Right atrium auricular region (tissue), 2 donors: Measurements from ENCODE around the gene CMTM8. TPM values are rescaled to one million over a fixed set of nuclear protein-coding genes. Genes with fewer than 3 reads are reported as not detected.

Experiments
- DNase-seq: peaks from one replicate; pipeline ENCODE4 v3.0.0-alpha.2; 2019; ENCODE audit warnings: low spot score
- H3K27ac ChIP-seq, 2 donors: fragments of 200-600 bp; sonication (generic); 1 replicate in 1 of 2; 2 replicates in 1 of 2; pipeline ENCODE4 v1.5.1; 2016 to 2019
- H3K27me3 ChIP-seq, 2 donors: fragments of 200-600 bp; sonication (generic); one replicate each; pipeline versions ENCODE4 v1.5.1 to v1.6.0; 2017 to 2019
- H3K36me3 ChIP-seq: fragments of 200-600 bp; sonication (generic); one replicate; pipeline ENCODE4 v1.5.1; 2016
- H3K4me1 ChIP-seq, 2 donors: fragments of 200-600 bp; sonication (generic); one replicate each; pipeline versions ENCODE4 v1.5.1 to v1.6.0; 2017 to 2019
- H3K4me3 ChIP-seq, 2 donors: fragments of 200-600 bp; sonication (generic); 1 replicate in 1 of 2; 2 replicates in 1 of 2; pipeline ENCODE4 v1.5.1; 2017 to 2019; ENCODE audit warnings: mild to moderate bottlenecking in 1 of 2, moderate library complexity in 1 of 2
- H3K9me3 ChIP-seq, 2 donors: fragments of 200-600 bp; sonication (generic); one replicate each; pipeline ENCODE4 v1.5.1; 2019
- CTCF ChIP-seq, 2 donors: fragments of 200-600 bp; sonication (generic); IDR thresholded peaks; one replicate each; pipeline ENCODE4 v1.5.1; 2019; ENCODE audit warnings: antibody characterized with exemption in 2 of 2
- total RNA-seq, 2 donors: library from RNA; depleted of rRNA; stranded (reverse); fragments of >200 nt; gene quantifications; one replicate each; pipeline ENCODE4 v1.1.0, GENCODE V29; 2016

CMTM8 gene
- total RNA-seq, 2 donors from 2014 or later: 3.1 to 7.1 TPM

- H3K9me3 ChIP-seq: no peaks in the 10 kb centered on the region
- peaks cover 0 to 20% of the 10 kb centered on the region in 2 donors for H3K4me1 ChIP-seq
- H3K4me3 ChIP-seq: no peak overlapping the region
- no peaks in the 10 kb centered on the region for H3K36me3 ChIP-seq
- no peak overlapping the region for H3K27ac ChIP-seq
- no peak for TF ChIP-seq CTCF (IDR thresholded peaks at IDR 0.05)
- no peaks in the 10 kb centered on the region for H3K27me3 ChIP-seq
- DNase-seq: no peak
Observed at GRCh38 chr3:32323604-32324003, 85.1 kb downstream of the CMTM8 start.

DNA sequence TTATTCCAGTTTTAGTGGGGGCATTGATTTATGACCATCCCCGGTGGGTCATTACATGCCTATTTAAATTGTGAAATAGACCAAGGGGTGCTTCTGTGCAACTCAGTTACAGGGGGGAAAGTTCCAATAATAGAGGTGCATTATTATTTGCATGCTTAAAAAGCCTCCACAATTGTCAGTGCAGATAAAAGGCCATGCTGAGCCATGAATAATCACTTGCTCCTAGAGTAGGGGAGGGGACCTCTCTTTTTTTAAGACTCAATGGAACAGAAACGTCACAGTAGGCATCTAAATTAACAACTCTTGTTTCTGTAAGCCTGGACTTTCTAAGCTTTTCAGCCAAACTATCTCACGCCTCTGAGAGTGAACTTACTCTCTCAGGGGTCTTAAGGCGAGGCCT, 86.7 kb downstream of the CMTM8 start:
- H3K9me3 ChIP-seq: no peaks in the 10 kb centered on the region

GRCh38 chr3:32325927-32326326, 87.4 kb downstream of the CMTM8 start:
- Histone ChIP-seq H3K4me1 (peaks cover 0 to 12% of the 10 kb centered on the region in 2 donors), H3K27me3 (no peaks in the 10 kb centered on the region), H3K27ac (no peak overlapping the region), H3K36me3 (no peaks in the 10 kb centered on the region), H3K9me3 (no peaks in the 10 kb centered on the region), H3K4me3 (no peak overlapping the region)
- DNase-seq: no peak
- no peak for TF ChIP-seq CTCF (IDR thresholded peaks at IDR 0.05)

More for the DNA sequence above, 86.7 kb downstream of the CMTM8 start:
- Histone ChIP-seq H3K27ac (no peak overlapping the region), H3K4me1 (peaks cover 0 to 19% of the 10 kb centered on the region in 2 donors), H3K27me3 (no peaks in the 10 kb centered on the region), H3K36me3 (no peaks in the 10 kb centered on the region), H3K4me3 (no peak overlapping the region)
- DNase-seq: no peak
- TF ChIP-seq CTCF (IDR thresholded peaks at IDR 0.05): no peak

DNA sequence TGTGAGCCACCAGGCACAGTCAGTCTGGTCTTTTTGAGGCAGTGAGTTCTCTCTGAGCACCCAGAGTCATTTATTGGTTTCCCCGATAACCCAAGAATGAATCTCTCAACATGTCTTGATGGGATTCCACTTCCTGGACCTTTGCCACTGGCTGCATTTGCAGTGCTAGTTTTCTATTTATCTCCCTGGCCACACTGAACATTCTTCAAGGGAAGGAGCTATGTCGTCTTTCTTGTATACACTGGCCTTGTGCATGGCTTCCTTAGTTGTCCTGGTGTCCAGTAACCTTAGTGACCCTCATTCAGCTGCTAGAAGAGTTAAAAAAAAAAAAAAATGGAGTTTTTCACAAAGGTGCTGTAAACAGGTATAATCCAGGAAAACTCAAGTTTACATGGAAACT, 88.3 kb downstream of the CMTM8 start:
- H3K36me3 ChIP-seq: no peaks in the 10 kb centered on the region
- DNase-seq: no peak
- H3K27me3 ChIP-seq: no peaks in the 10 kb centered on the region
- H3K27ac ChIP-seq: no peak overlapping the region
- no peaks in the 10 kb centered on the region for H3K9me3 ChIP-seq
- H3K4me3 ChIP-seq: no peak overlapping the region
- TF ChIP-seq CTCF (IDR thresholded peaks at IDR 0.05): no peak
- H3K4me1 ChIP-seq: peaks cover 0 to 4% of the 10 kb centered on the region in 2 donors

GRCh38 chr3:32334675-32335074, 96.2 kb downstream of the CMTM8 start:
- peak in 1 of 2 donors; percentile 19 for TF ChIP-seq CTCF (IDR thresholded peaks at IDR 0.05)
- H3K4me1 ChIP-seq: no peaks in the 10 kb centered on the region
- H3K36me3 ChIP-seq: no peaks in the 10 kb centered on the region
- no peak overlapping the region for H3K27ac ChIP-seq
- no peaks in the 10 kb centered on the region for H3K9me3 ChIP-seq
- no peak overlapping the region for H3K4me3 ChIP-seq
- no peaks in the 10 kb centered on the region for H3K27me3 ChIP-seq
- no peak for DNase-seq

- Histone ChIP-seq H3K4me1 (no peaks in the 10 kb centered on the region), H3K36me3 (no peaks in the 10 kb centered on the region), H3K4me3 (no peak overlapping the region), H3K27ac (no peak overlapping the region), H3K27me3 (no peaks in the 10 kb centered on the region), H3K9me3 (no peaks in the 10 kb centered on the region)
- no peak for TF ChIP-seq CTCF (IDR thresholded peaks at IDR 0.05)
- no peak for DNase-seq
Observed at GRCh38 chr3:32335365-32336112, 97.1 kb downstream of the CMTM8 start.
